Gastroesophageal sphincter (tissue), 3 donors: ENCODE results near the gene NOL4L.

Experiments
- CTCF ChIP-seq, 4 experiments: fragments of 200-600 bp in 2 of 4; fragments of 450-650 bp in 2 of 4; sonication (generic) in 1 of 4; IDR thresholded peaks; one replicate each; pipeline ENCODE4 v1.5.1; 2017 to 2019; ENCODE audit warnings: antibody characterized with exemption in 4 of 4, mild to moderate bottlenecking in 2 of 4, moderate library complexity in 2 of 4
- EP300 ChIP-seq: sonication (generic); formaldehyde crosslinking; IDR thresholded peaks from one replicate; pipeline ENCODE4 v1.6.1; 2017; ENCODE audit warnings: antibody characterized with exemption, mild to moderate bottlenecking
- POLR2A ChIP-seq, 2 donors: fragments of 450-650 bp; IDR thresholded peaks; one replicate each; pipeline ENCODE4 v1.6.1; 2017; ENCODE audit warnings: antibody characterized with exemption in 2 of 2, mild to moderate bottlenecking in 2 of 2, moderate library complexity in 1 of 2
- POLR2AphosphoS5 ChIP-seq: sonication (generic); formaldehyde crosslinking; IDR thresholded peaks from one replicate; pipeline ENCODE4 v1.6.1; 2017; ENCODE audit warnings: antibody characterized with exemption

- TF ChIP-seq EP300 (no peak), CTCF (IDR thresholded peaks at IDR 0.05) (peak in 3 of 4 experiments; percentile 12 to 20 (median 20)), POLR2A (IDR thresholded peaks at IDR 0.05) (peak in 1 of 2 donors; percentile 43), POLR2AphosphoS5 (peak; percentile 40)
Observed at GRCh38 chr20:32483351-32484224, 101.5 kb downstream of the NOL4L start.
